KOPT-K1 (cell line): Measurements from ENCODE around the gene SPATA1.
"Not testable (repeated sequence)": the region's sequence is repeated elsewhere in the genome, so short reads cannot be mapped to it uniquely, and the experiment has no call there.

Experiments
- H3K27ac ChIP-seq: fragments of 200-600 bp; sonication (generic); 2 replicates; pipeline ENCODE4 v1.5.1; 2016; ENCODE audit warnings: antibody characterized with exemption, mild to moderate bottlenecking, low read depth, low read length; ENCODE audit not compliant: poor library complexity, severe bottlenecking
- H3K36me3 ChIP-seq: fragments of 200-600 bp; sonication (generic); 2 replicates; pipeline ENCODE4 v1.5.1; 2017; ENCODE audit warnings: antibody characterized with exemption, mild to moderate bottlenecking, low read length, moderate library complexity; ENCODE audit not compliant: insufficient read depth
- H3K9me3 ChIP-seq: fragments of 200-600 bp; sonication (generic); 2 replicates; pipeline ENCODE4 v1.5.1; 2017; ENCODE audit warnings: antibody characterized with exemption, low read length, mild to moderate bottlenecking; ENCODE audit not compliant: insufficient read depth, poor library complexity, severe bottlenecking

The SPATA1 gene

GRCh38 chr1:84504580-84505492 lies 1.4 kb upstream of the SPATA1 start:
- Histone ChIP-seq H3K27ac (peak overlapping the region; percentile 78), H3K9me3 (peaks cover 7% of the 10 kb centered on the region), H3K36me3 (peaks cover 38% of the 10 kb centered on the region)

GRCh38 chr1:84505493-84506001 lies 639 bp upstream of the SPATA1 start:
- Histone ChIP-seq H3K9me3 (peaks cover 7% of the 10 kb centered on the region), H3K27ac (peak overlapping the region; percentile 78), H3K36me3 (peaks cover 31% of the 10 kb centered on the region)

GRCh38 chr1:84506729-84507453 lies 705 bp downstream of the SPATA1 start:
- Histone ChIP-seq H3K27ac (peak overlapping the region; percentile 78), H3K36me3 (peaks cover 19% of the 10 kb centered on the region), H3K9me3 (peaks cover 7% of the 10 kb centered on the region)

GRCh38 chr1:84507887-84508286 lies 1.7 kb downstream of the SPATA1 start:
- H3K9me3 ChIP-seq, result not testable (repeated sequence)
- peaks cover 11% of the 10 kb centered on the region for H3K36me3 ChIP-seq
- H3K27ac ChIP-seq, result peak overlapping the region; percentile 78

GRCh38 chr1:84508510-84508909 lies 2.3 kb downstream of the SPATA1 start:
- Histone ChIP-seq H3K36me3 (peaks cover 5% of the 10 kb centered on the region; the same call in 1 of the 2 replicates), H3K9me3 (peaks cover 7% of the 10 kb centered on the region), H3K27ac (peak overlapping the region; percentile 78)

- Histone ChIP-seq H3K27ac (no peak overlapping the region), H3K36me3 (no peaks in the 10 kb centered on the region), H3K9me3 (peaks cover 7% of the 10 kb centered on the region)
Observed at GRCh38 chr1:84509029-84509428, 2.8 kb downstream of the SPATA1 start.

- H3K27ac ChIP-seq, result no peak overlapping the region
- peaks cover 7% of the 10 kb centered on the region for H3K9me3 ChIP-seq
- no peaks in the 10 kb centered on the region for H3K36me3 ChIP-seq
Observed at GRCh38 chr1:84510165-84510564, 4.0 kb downstream of the SPATA1 start.

GRCh38 chr1:84510668-84511067 lies 4.5 kb downstream of the SPATA1 start:
- Histone ChIP-seq H3K36me3 (no peaks in the 10 kb centered on the region), H3K9me3 (peaks cover 7% of the 10 kb centered on the region), H3K27ac (no peak overlapping the region)

- H3K36me3 ChIP-seq, result no peaks in the 10 kb centered on the region
- H3K9me3 ChIP-seq, result no peaks in the 10 kb centered on the region
- H3K27ac ChIP-seq, result no peak overlapping the region
Observed at GRCh38 chr1:84524590-84524989, 18.4 kb downstream of the SPATA1 start.

GRCh38 chr1:84525779-84526178 lies 19.6 kb downstream of the SPATA1 start:
- Histone ChIP-seq H3K9me3 (no peaks in the 10 kb centered on the region), H3K36me3 (no peaks in the 10 kb centered on the region)

GRCh38 chr1:84538599-84538998 lies 32.4 kb downstream of the SPATA1 start:
- Histone ChIP-seq H3K36me3 (no peaks in the 10 kb centered on the region), H3K9me3 (no peaks in the 10 kb centered on the region), H3K27ac (no peak overlapping the region)

More at GRCh38 chr1:84525779-84526178, 19.6 kb downstream of the SPATA1 start:
- H3K27ac ChIP-seq, result no peak overlapping the region

- no peaks in the 10 kb centered on the region for H3K9me3 ChIP-seq
- H3K27ac ChIP-seq, result no peak overlapping the region
- H3K36me3 ChIP-seq, result no peaks in the 10 kb centered on the region
Observed at GRCh38 chr1:84539972-84540371, 33.8 kb downstream of the SPATA1 start.

GRCh38 chr1:84540759-84541158 lies 34.6 kb downstream of the SPATA1 start:
- no peaks in the 10 kb centered on the region for H3K36me3 ChIP-seq
- peak overlapping the region; percentile 33 for H3K27ac ChIP-seq
- H3K9me3 ChIP-seq, result no peaks in the 10 kb centered on the region

GRCh38 chr1:84541679-84542078 lies 35.5 kb downstream of the SPATA1 start:
- Histone ChIP-seq H3K36me3 (no peaks in the 10 kb centered on the region), H3K9me3 (no peaks in the 10 kb centered on the region), H3K27ac (no peak overlapping the region)

- no peak overlapping the region for H3K27ac ChIP-seq
- H3K36me3 ChIP-seq, result peaks cover 3% of the 10 kb centered on the region
- no peaks in the 10 kb centered on the region for H3K9me3 ChIP-seq
Observed at GRCh38 chr1:84550826-84551225, 44.6 kb downstream of the SPATA1 start.
